Testis (tissue), 3 donors: ENCODE results near the gene RTCB. TPM values are rescaled to one million over a fixed set of nuclear protein-coding genes. Genes with fewer than 3 reads are reported as not detected.

Experiments
- DNase-seq: peaks from one replicate; pipeline ENCODE4 v3.0.0-alpha.2; 2019
- H3K27ac ChIP-seq, 2 donors: fragments of 200-600 bp; sonication (generic); one replicate each; pipeline ENCODE4 v1.5.1; 2019
- H3K27me3 ChIP-seq: fragments of 200-600 bp; sonication (generic); one replicate; pipeline ENCODE4 v1.5.1; 2019
- H3K36me3 ChIP-seq: fragments of 200-600 bp; sonication (generic); one replicate; pipeline ENCODE4 v1.5.1; 2017; ENCODE audit warnings: low read depth; ENCODE audit errors: missing control alignments
- H3K4me1 ChIP-seq: fragments of 200-600 bp; sonication (generic); one replicate; pipeline ENCODE4 v1.5.1; 2019
- H3K4me3 ChIP-seq, 2 donors: fragments of 200-600 bp; sonication (generic); one replicate each; pipeline ENCODE4 v1.5.1; 2017 to 2019
- H3K9me3 ChIP-seq: fragments of 200-600 bp; sonication (generic); one replicate; pipeline ENCODE4 v1.5.1; 2017
- CTCF ChIP-seq, 3 experiments: fragments of 450-650 bp in 2 of 3; fragments of 200-600 bp in 1 of 3; sonication (generic) in 1 of 3; IDR thresholded peaks; one replicate each; pipeline ENCODE4 v1.5.1; 2016 to 2019; ENCODE audit warnings: antibody characterized with exemption in 3 of 3, mild to moderate bottlenecking in 2 of 3, moderate library complexity in 1 of 3
- POLR2A ChIP-seq: fragments of 450-650 bp; IDR thresholded peaks from one replicate; pipeline ENCODE4 v1.6.1; 2017; ENCODE audit warnings: antibody characterized with exemption, mild to moderate bottlenecking, moderate library complexity
- WGBS, 2 donors: methylation state at CpG; one replicate each; pipeline ENCODE4 v1.1.5; 2018; 5-methylcytosine and 5-hydroxymethylcytosine counted together
- intact Hi-C: fragments of 100-400 bp; cut with DNase I; formaldehyde crosslinking; loops from one replicate; pipeline ENCODE4 v1.15.1; 2023; ENCODE audit warnings: low total_unique reads
- polyA plus RNA-seq: library from polyadenylated mRNA; stranded (reverse); fragments of 350-450 nt; fragmentation: Illumina TruSeq; extraction: RNeasy Lipid Tissue Mini Kit (QIAGEN cat#74804); gene quantifications from one replicate; pipeline ENCODE4 v1.2.3, GENCODE V29; 2014; ENCODE audit warnings: low read depth, low replicate concordance; ENCODE audit not compliant: insufficient read depth
- small RNA-seq, 2 donors: library from RNA; depleted of rRNA; stranded (forward); fragments of <200 nt; gene quantifications; one replicate each; pipeline ENCODE3, GENCODE V24; 2016
- total RNA-seq, 2 donors: library from RNA; depleted of rRNA; stranded (reverse); fragments of >200 nt; gene quantifications; one replicate each; pipeline ENCODE4 v1.2.3, GENCODE V29; 2016

RTCB gene
- total and polyA plus RNA-seq, 3 donors from 2014 or later, result 62.1 to 100 (median 68.0) TPM

GRCh38 chr22:32339190-32340012, 72.6 kb downstream of the RTCB start:
- no peak overlapping the region for H3K4me3 ChIP-seq
- peak; percentile 8 for DNase-seq
- H3K27me3 ChIP-seq, result no peaks in the 10 kb centered on the region
- H3K9me3 ChIP-seq, result no peaks in the 10 kb centered on the region
- WGBS, 2 donors, result 90 to 92% methylated on average over 23 of the region's 23 CpGs
- H3K4me1 ChIP-seq, result peaks cover 6% of the 10 kb centered on the region
- H3K36me3 ChIP-seq, result no peaks in the 10 kb centered on the region
- TF ChIP-seq CTCF (IDR thresholded peaks at IDR 0.05) (no peak), POLR2A (no peak)
- H3K27ac ChIP-seq, result no peak overlapping the region
- intact Hi-C loops, result no loop called here

GRCh38 chr22:32338757-32339156, 73.3 kb downstream of the RTCB start:
- H3K27ac ChIP-seq, result no peak overlapping the region
- no peak overlapping the region for H3K4me3 ChIP-seq
- H3K27me3 ChIP-seq, result no peaks in the 10 kb centered on the region
- H3K9me3 ChIP-seq, result no peaks in the 10 kb centered on the region
- peak; percentile 6 for DNase-seq
- H3K4me1 ChIP-seq, result peaks cover 6% of the 10 kb centered on the region
- no peak for TF ChIP-seq POLR2A
- intact Hi-C loops, result no loop called here
- WGBS, 2 donors, result 87 to 91% methylated on average over 10 of the region's 10 CpGs
- H3K36me3 ChIP-seq, result no peaks in the 10 kb centered on the region

Small RNA genes within 50 kb of the gene (small RNA-seq; reads per million reads assigned to genes)
- gene AL021937.2 (0 to 0.09 reads per million in 2 donors), gene IGLVIVOR22-2 (0 reads per million in 2 donors), gene RF02171 (0 reads per million in 2 donors), gene RF02172 (0 reads per million in 2 donors)

Other genes starting within 250 kb of the RTCB start
- not detected for gene RFPL2, start 207.2 kb downstream of the RTCB start, total RNA-seq
- gene RFPL2, start 207.2 kb downstream of the RTCB start, polyA plus RNA-seq, result 0.34 TPM
- gene SLC5A4, start 156.9 kb downstream of the RTCB start, total RNA-seq, result 1 to 10 TPM in 1 of 2 donors, under 1 TPM in 1; 0.93 to 1.0 TPM
- 1.1 TPM for gene SLC5A4, start 156.9 kb downstream of the RTCB start, polyA plus RNA-seq
- gene RFPL3, start 54.4 kb downstream of the RTCB start, total RNA-seq, result 1 to 10 TPM; 2.6 to 3.6 TPM
- 4.1 TPM for gene RFPL3, start 54.4 kb downstream of the RTCB start, polyA plus RNA-seq
- 1 to 10 TPM in 1 of 2 donors, under 1 TPM in 1; 0.93 to 1.3 TPM for gene BPIFC, start 52.2 kb upstream of the RTCB start, total RNA-seq
- gene BPIFC, start 52.2 kb upstream of the RTCB start, polyA plus RNA-seq, result 3.0 TPM
- gene FBXO7, start 62.6 kb upstream of the RTCB start, total RNA-seq, result 100 to 1,000 TPM; 184 to 203 TPM
- 270 TPM for gene FBXO7, start 62.6 kb upstream of the RTCB start, polyA plus RNA-seq